Thyroid gland (tissue), 4 donors: ENCODE measurements around the gene PLEKHA7. TPM values are rescaled to one million over a fixed set of nuclear protein-coding genes. Genes with fewer than 3 reads are reported as not detected.
A peak's percentile ranks its signal among the peaks of the same experiment; 100 is the strongest.

Experiments
- DNase-seq, 2 donors: peaks; one replicate each; pipeline ENCODE4 v3.0.0-alpha.2; 2019
- H3K27ac ChIP-seq, 3 donors: fragments of 200-600 bp; sonication (generic); 1 replicate in 2 of 3; 2 replicates in 1 of 3; pipeline ENCODE4 v1.5.1; 2016 to 2019; ENCODE audit warnings: mild to moderate bottlenecking in 1 of 3, moderate library complexity in 1 of 3
- H3K27me3 ChIP-seq: fragments of 200-600 bp; sonication (generic); one replicate; pipeline ENCODE4 v1.5.1; 2019
- H3K36me3 ChIP-seq, 2 donors: fragments of 200-600 bp; sonication (generic); one replicate each; pipeline ENCODE4 v1.5.1; 2016 to 2019
- H3K4me1 ChIP-seq, 2 donors: fragments of 200-600 bp; sonication (generic); one replicate each; pipeline ENCODE4 v1.5.1; 2017 to 2019
- H3K4me3 ChIP-seq, 3 donors: fragments of 200-600 bp; sonication (generic); replicated peaks in 1 of 3; 1 replicate in 2 of 3; 2 replicates in 1 of 3; pipeline ENCODE4 v1.5.1; 2016; ENCODE audit warnings: mild to moderate bottlenecking in 1 of 3
- H3K9me3 ChIP-seq: fragments of 200-600 bp; sonication (generic); one replicate; pipeline ENCODE4 v1.5.1; 2017
- CTCF ChIP-seq, 6 experiments: fragments of 200-600 bp in 3 of 6; fragments of 450-650 bp in 3 of 6; sonication (generic) in 3 of 6; IDR thresholded peaks; one replicate each; pipeline ENCODE4 v1.5.1; 2016 to 2019; ENCODE audit warnings: antibody characterized with exemption in 6 of 6, mild to moderate bottlenecking in 2 of 6, inconsistent platforms in 1 of 6, moderate library complexity in 1 of 6
- POLR2A ChIP-seq, 2 donors: fragments of 450-650 bp; IDR thresholded peaks; one replicate each; pipeline ENCODE4 v1.6.1; 2017; ENCODE audit warnings: antibody characterized with exemption in 2 of 2, mild to moderate bottlenecking in 2 of 2, moderate library complexity in 1 of 2
- WGBS, 2 donors: methylation state at CpG; one replicate each; pipeline ENCODE4 v1.1.5; 2017; 5-methylcytosine and 5-hydroxymethylcytosine counted together
- intact Hi-C: fragments of 100-400 bp; cut with DNase I; formaldehyde crosslinking; loops from one replicate; pipeline ENCODE4 v1.15.1; 2023
- total RNA-seq, 4 donors: library from RNA; depleted of rRNA; stranded (reverse); fragments of >200 nt; gene quantifications; one replicate each; pipeline ENCODE4 v1.2.3, GENCODE V29; 2016

The PLEKHA7 gene
- total RNA-seq, 4 donors from 2014 or later, result 22.5 to 29.0 (median 23.4) TPM

- no peak overlapping the region for H3K4me3 ChIP-seq
- no peaks in the 10 kb centered on the region for H3K36me3 ChIP-seq
- TF ChIP-seq CTCF (IDR thresholded peaks at IDR 0.05), result no peak
- no peak for TF ChIP-seq POLR2A (IDR thresholded peaks at IDR 0.05)
- intact Hi-C loops, result no loop called here
- peak overlapping the region; percentile 72 to 89 (median 74) for H3K27ac ChIP-seq
- 32 to 44% methylated on average over 4 of the region's 4 CpGs for WGBS, 2 donors
- no peaks in the 10 kb centered on the region for H3K27me3 ChIP-seq
- peak; percentile 83 to 85 for DNase-seq
- H3K9me3 ChIP-seq, result no peaks in the 10 kb centered on the region
- H3K4me1 ChIP-seq, result peaks cover 60 to 67% of the 10 kb centered on the region in 2 donors
These were observed 28.9 kb downstream of the PLEKHA7 start for GRCh38 chr11:16985297-16985696.

GRCh38 chr11:16984229-16984628, 30.0 kb downstream of the PLEKHA7 start:
- no peak overlapping the region for H3K4me3 ChIP-seq
- WGBS, 2 donors, result 84 to 89% methylated on average over 2 of the region's 2 CpGs
- H3K27ac ChIP-seq, result peak overlapping the region in 1 of 3 donors; percentile 73
- H3K36me3 ChIP-seq, result no peaks in the 10 kb centered on the region
- TF ChIP-seq POLR2A (IDR thresholded peaks at IDR 0.05), result no peak
- TF ChIP-seq CTCF (IDR thresholded peaks at IDR 0.05), result no peak
- no peaks in the 10 kb centered on the region for H3K27me3 ChIP-seq
- DNase-seq, result no peak
- peaks cover 55 to 63% of the 10 kb centered on the region in 2 donors for H3K4me1 ChIP-seq
- intact Hi-C loops, result no loop called here
- no peaks in the 10 kb centered on the region for H3K9me3 ChIP-seq

GRCh38 chr11:16982809-16983208, 31.4 kb downstream of the PLEKHA7 start:
- no peaks in the 10 kb centered on the region for H3K36me3 ChIP-seq
- DNase-seq, result peak; percentile 28 to 47
- intact Hi-C loops, result no loop called here
- H3K4me1 ChIP-seq, result peaks cover 52 to 63% of the 10 kb centered on the region in 2 donors
- no peaks in the 10 kb centered on the region for H3K27me3 ChIP-seq
- 58 to 60% methylated on average over 1 of the region's 1 CpG for WGBS, 2 donors
- peak overlapping the region; percentile 54 to 84 (median 81) for H3K27ac ChIP-seq
- no peaks in the 10 kb centered on the region for H3K9me3 ChIP-seq
- TF ChIP-seq CTCF (IDR thresholded peaks at IDR 0.05), result no peak
- TF ChIP-seq POLR2A (IDR thresholded peaks at IDR 0.05), result no peak
- no peak overlapping the region for H3K4me3 ChIP-seq

GRCh38 chr11:16982256-16982671, 31.9 kb downstream of the PLEKHA7 start:
- Histone ChIP-seq H3K4me3 (no peak overlapping the region), H3K27me3 (no peaks in the 10 kb centered on the region), H3K36me3 (no peaks in the 10 kb centered on the region), H3K4me1 (peaks cover 50 to 63% of the 10 kb centered on the region in 2 donors), H3K9me3 (no peaks in the 10 kb centered on the region), H3K27ac (peak overlapping the region; percentile 54 to 84 (median 81))
- 55 to 76% methylated on average over 4 of the region's 5 CpGs for WGBS, 2 donors
- intact Hi-C loops, result no loop called here
- TF ChIP-seq POLR2A (IDR thresholded peaks at IDR 0.05), result peak in 1 of 2 donors; percentile 12
- TF ChIP-seq CTCF (IDR thresholded peaks at IDR 0.05), result no peak
- peak; percentile 48 to 54 for DNase-seq

GRCh38 chr11:16981651-16982194, 32.5 kb downstream of the PLEKHA7 start:
- TF ChIP-seq CTCF (IDR thresholded peaks at IDR 0.05) (no peak), POLR2A (IDR thresholded peaks at IDR 0.05) (peak in 1 of 2 donors; percentile 21)
- WGBS, 2 donors, result 19 to 20% methylated on average over 9 of the region's 9 CpGs
- H3K4me1 ChIP-seq, result peaks cover 46 to 63% of the 10 kb centered on the region in 2 donors
- no peaks in the 10 kb centered on the region for H3K9me3 ChIP-seq
- H3K27me3 ChIP-seq, result no peaks in the 10 kb centered on the region
- peak; percentile 52 to 60 for DNase-seq
- intact Hi-C loops, result no loop called here
- no peaks in the 10 kb centered on the region for H3K36me3 ChIP-seq
- no peak overlapping the region for H3K4me3 ChIP-seq
- peak overlapping the region; percentile 54 to 84 (median 81) for H3K27ac ChIP-seq
